Measurements from ENCODE around the gene PTPN1. TPM values are rescaled to one million over a fixed set of nuclear protein-coding genes. Genes with fewer than 3 reads are reported as not detected.

Gene PTPN1
- total RNA-seq, 3 donors from 2014 or later (not counting 1 experiment from before 2014, with no cell fraction given) = 52.9 to 64.5 (median 58.3) TPM

- Histone ChIP-seq H3K36me3 (ENCODE audit: control insufficient read depth, insufficient read depth, low read length) (peaks cover 34% of the 10 kb centered on the region), H3K4me1 (ENCODE audit: control insufficient read depth, insufficient read depth, low read length) (no peaks in the 10 kb centered on the region), H3K27me3 (ENCODE audit: control insufficient read depth, insufficient read depth, low read length) (no peaks in the 10 kb centered on the region), H3K27ac (ENCODE audit: low read length) (no peak overlapping the region), H3K9me3 (ENCODE audit: control insufficient read depth, insufficient read depth, low read length) (no peaks in the 10 kb centered on the region), H3K4me3 (ENCODE audit: low read length) (no peak overlapping the region)
- peaks cover 28 to 31% of the 10 kb centered on the region in 2 donors for H3K4me1 Mint-ChIP-seq
- H3K27ac Mint-ChIP-seq = peak overlapping the region in 1 of 2 donors; percentile 52
- no peaks in the 10 kb centered on the region for H3K27me3 Mint-ChIP-seq (ENCODE audit: low read depth in 2 of 2)
- 87% methylated on average over 5 of the region's 5 CpGs for WGBS (ENCODE audit: insufficient coverage)
- no peak for ATAC-seq
- no peak for DNase-seq
- H3K36me3 Mint-ChIP-seq = peaks cover 14% of the 10 kb centered on the region
- no peaks in the 10 kb centered on the region for H3K9me3 Mint-ChIP-seq
- TF ChIP-seq CTCF (IDR thresholded peaks at IDR 0.05) = no peak
- intact Hi-C loops (cut with micrococcal nuclease) = no loop called here
- H3K4me3 Mint-ChIP-seq = no peak overlapping the region
Measured at GRCh38 chr20:50560867-50561266, 50.7 kb downstream of the PTPN1 start.

- Histone ChIP-seq H3K27ac (ENCODE audit: low read length) (no peak overlapping the region), H3K27me3 (ENCODE audit: control insufficient read depth, insufficient read depth, low read length) (no peaks in the 10 kb centered on the region), H3K9me3 (ENCODE audit: control insufficient read depth, insufficient read depth, low read length) (no peaks in the 10 kb centered on the region), H3K36me3 (ENCODE audit: control insufficient read depth, insufficient read depth, low read length) (peaks cover 38% of the 10 kb centered on the region), H3K4me3 (ENCODE audit: low read length) (no peak overlapping the region), H3K4me1 (ENCODE audit: control insufficient read depth, insufficient read depth, low read length) (no peaks in the 10 kb centered on the region)
- Mint-ChIP-seq H3K27ac (peak overlapping the region in 1 of 2 donors; percentile 52), H3K27me3 (ENCODE audit: low read depth in 2 of 2) (no peaks in the 10 kb centered on the region), H3K4me1 (peaks cover 31 to 35% of the 10 kb centered on the region in 2 donors), H3K36me3 (peaks cover 14% of the 10 kb centered on the region), H3K4me3 (no peak overlapping the region), H3K9me3 (no peaks in the 10 kb centered on the region)
- intact Hi-C loops (cut with micrococcal nuclease) = no loop called here
- no peak for TF ChIP-seq CTCF (IDR thresholded peaks at IDR 0.05)
- ATAC-seq = no peak
- WGBS (ENCODE audit: insufficient coverage) = 75% methylated on average over 15 of the region's 17 CpGs
- DNase-seq = no peak
Measured at GRCh38 chr20:50561379-50562078, 51.3 kb downstream of the PTPN1 start.

GRCh38 chr20:50562262-50562701 is 52.1 kb downstream of the PTPN1 start:
- Histone ChIP-seq H3K27me3 (ENCODE audit: control insufficient read depth, insufficient read depth, low read length) (no peaks in the 10 kb centered on the region), H3K27ac (ENCODE audit: low read length) (no peak overlapping the region), H3K4me3 (ENCODE audit: low read length) (no peak overlapping the region), H3K9me3 (ENCODE audit: control insufficient read depth, insufficient read depth, low read length) (no peaks in the 10 kb centered on the region), H3K4me1 (ENCODE audit: control insufficient read depth, insufficient read depth, low read length) (no peaks in the 10 kb centered on the region), H3K36me3 (ENCODE audit: control insufficient read depth, insufficient read depth, low read length) (peaks cover 39% of the 10 kb centered on the region)
- peaks cover 38 to 41% of the 10 kb centered on the region in 2 donors for H3K4me1 Mint-ChIP-seq
- intact Hi-C loops (cut with micrococcal nuclease) = no loop called here
- 92% methylated on average over 7 of the region's 7 CpGs for WGBS (ENCODE audit: insufficient coverage)
- DNase-seq (no peak), ATAC-seq (no peak)
- TF ChIP-seq CTCF (IDR thresholded peaks at IDR 0.05) = no peak
- H3K36me3 Mint-ChIP-seq = peaks cover 14% of the 10 kb centered on the region
- no peak overlapping the region for H3K27ac Mint-ChIP-seq
- H3K27me3 Mint-ChIP-seq (ENCODE audit: low read depth in 2 of 2) = no peaks in the 10 kb centered on the region
- H3K9me3 Mint-ChIP-seq = no peaks in the 10 kb centered on the region
- no peak overlapping the region for H3K4me3 Mint-ChIP-seq

All from natural killer cell (primary cell).